NCI-H345 treated with DMSO at 0.1 percent for 48 hours (cell line): ENCODE measurements around the gene MAT2A.
"Not testable (repeated sequence)": the region's sequence is repeated elsewhere in the genome, so short reads cannot be mapped to it uniquely, and the experiment has no call there.

Source experiments
- DNase-seq: peaks from one replicate; lab custom pipeline; 2025; ENCODE audit not compliant: unreplicated experiment; lab: John Stamatoyannopoulos, UW

MAT2A gene

DNA sequence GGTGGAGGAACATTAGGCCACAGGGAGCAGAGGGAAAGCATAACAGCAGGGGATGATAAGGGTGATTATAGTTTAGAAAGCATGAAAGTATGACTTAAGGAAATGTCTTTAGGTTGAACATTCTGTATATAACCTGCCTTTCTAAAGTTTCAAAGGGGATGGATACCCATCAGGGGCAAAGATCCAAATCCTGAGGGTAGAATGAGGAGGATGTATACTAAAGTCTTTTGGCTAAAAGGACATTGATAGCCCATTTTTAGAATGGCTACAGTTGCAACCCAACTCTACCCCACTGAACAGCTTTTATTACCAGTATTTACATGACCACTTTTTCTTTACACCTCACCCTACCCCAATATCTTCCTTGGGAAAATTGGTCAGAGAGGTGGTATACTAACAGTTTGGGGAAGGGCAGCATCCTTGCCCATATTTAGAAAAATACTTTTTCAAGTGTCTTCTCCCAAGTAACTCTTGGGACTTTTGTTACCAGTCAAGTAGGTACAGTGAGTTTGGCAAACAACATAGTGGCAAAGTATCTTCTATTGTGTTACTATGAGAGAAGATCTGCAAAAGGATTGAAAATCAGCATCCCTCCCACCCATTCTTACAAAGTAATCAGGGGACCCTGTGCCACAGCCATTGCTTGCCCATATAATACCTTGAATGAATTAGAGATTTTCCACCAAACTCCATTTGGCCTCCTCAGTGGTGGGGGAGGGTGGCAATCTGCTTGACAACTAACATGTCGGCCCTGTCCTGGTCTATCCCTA is 8.3 kb downstream of the MAT2A start:
- DNase-seq, result no peak

DNA sequence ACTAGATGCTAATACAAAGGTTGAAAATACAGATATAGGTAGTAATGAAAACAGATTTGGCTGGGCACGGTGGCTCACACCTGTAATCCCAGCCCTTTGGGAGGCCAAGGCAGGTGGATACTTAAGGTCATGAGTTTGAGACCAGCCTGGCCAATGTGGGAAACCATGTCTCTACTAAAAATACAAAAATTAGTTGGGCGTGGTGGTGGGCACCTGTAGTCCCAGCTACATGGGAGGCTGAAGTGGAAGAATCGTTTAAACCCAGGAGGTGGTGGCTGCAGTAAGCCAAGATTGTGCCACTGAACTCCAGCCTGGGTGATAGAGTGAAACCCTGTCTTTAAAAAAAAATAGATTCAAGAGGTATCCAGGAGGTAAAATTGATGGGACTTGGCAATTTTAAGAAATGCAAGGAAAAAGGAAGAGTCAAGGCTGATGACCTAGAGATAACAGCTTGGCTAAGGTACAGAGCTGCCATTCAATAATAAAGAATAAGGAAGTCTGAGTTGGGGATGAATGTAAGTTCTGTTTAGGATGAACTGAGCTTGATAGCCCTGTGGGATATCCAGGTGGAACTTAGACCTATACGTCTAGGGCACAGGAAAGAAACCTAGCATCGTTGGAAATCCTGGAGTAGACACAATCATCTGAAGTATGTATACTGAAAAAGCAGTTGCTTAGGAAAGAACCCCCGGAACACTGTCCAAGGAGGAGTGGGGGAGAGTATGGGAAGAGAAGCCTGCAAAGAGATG is 9.1 kb downstream of the MAT2A start:
- no peak for DNase-seq

DNA sequence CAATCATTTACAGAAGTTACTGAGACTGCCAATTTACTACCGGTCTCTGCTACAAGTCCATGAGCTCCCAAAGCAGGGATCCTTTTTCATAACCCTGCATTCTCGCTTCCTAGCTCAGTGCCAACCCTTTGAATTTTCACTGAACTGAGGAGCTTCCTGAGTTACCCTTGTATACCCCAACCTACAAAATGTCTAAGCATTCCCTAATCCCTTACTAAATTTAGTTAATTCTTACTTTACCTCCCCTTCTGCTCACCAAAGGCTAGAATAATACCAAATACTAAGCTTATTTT is 9.6 kb downstream of the MAT2A start:
- no peak for DNase-seq

DNA sequence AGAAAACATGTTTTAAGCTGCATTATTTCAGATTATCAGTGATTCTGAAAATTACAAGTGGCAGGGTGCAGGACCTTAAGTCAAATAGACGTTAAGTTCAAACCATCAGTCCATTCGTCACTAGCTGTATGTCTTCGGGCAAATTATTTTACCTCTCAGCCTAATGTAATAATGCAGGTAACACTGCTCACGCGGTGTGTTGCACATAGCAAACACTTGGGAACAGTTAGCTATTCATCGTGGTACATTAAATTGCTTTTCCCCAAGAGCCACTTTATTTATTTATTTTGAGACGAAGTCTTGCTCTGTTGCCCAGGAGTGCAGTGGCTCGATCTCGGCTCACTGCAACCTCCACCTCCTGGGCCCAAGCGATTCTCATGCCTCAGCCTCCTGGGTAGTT is 10.1 kb downstream of the MAT2A start:
- DNase-seq, result no peak

DNA sequence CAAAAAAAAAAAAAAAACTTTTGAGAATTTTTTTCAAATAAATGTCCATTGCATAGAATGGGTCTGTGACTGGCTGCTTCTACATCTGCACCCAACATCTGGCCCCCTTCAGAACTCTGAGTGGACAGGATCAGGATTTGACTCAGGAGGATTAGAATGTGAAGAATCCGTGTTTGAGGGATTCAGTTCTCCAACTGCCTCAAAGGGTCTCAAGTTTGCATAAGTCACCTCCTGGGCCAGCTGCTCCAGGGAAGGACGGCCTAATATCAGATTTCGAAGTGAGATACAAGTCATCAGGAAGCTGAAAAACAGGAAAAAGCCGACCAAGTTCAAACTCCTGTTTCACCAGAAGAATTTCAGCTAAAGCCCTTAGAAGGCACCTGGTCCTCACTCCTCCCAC is 10.9 kb downstream of the MAT2A start:
- DNase-seq, result no peak

DNA sequence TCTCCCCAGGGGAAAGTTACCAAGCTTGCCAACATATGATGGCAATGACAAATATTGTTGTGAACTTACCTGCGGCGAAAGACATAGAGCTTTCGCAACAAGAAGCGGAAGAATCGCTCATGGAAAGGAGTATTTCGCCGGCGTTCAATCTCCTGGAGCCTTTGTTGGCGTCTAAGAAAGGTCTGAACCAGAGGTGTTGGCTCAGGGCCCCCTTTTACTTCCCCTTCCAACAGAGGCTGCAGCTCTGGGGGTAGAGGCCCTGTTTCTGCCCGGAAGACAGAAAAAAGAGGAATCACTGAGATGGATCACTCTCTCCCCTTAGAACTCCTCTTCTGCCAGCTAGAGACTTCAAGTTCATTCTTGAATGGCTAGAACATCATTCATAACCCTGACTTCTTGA is 11.5 kb downstream of the MAT2A start:
- DNase-seq, result no peak

DNA sequence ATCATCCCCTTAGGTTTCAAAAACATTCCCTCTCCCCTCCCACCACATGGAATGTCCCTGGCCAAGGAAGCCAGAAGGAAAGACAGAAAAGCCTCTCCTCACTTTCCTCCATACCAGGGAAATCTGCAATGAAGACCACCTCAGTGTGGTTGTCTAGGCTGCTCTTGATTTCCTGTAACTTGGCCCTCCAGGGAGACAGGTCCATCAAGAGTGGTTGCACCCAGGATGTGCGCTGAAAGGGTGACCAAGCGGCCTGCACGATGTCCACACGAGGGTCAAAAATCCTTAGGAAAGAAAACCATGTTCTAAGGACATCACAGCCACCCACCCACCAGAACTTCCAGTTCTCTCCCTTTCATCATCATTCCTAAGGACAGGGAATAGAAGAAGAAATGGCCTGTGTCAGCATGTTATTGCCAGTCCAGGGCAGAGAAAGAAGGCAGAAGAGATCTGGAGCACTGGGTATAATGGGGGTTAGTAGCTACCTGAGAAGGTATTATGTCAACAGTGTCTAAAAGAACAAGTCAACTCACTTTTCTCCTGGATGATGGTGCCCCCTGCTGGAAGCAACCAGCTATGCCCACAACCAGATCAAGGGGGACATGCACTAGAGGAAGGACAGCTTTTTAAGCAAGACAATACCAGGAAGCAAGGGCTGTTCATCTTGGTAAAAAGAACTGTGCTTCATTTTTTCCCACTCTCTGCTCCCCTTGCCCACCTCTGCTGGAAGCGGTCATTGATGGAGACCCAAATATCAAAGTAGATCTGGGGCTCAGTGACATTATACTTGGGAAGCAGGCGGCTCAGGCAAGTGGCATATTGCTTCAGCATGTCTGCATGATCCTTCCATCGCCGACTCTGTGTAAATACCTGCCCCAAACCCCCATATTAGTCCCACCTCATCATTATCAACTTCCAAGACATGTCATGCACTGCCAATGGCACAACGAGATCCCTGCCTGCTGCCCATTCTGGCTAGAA is 13.0 kb downstream of the MAT2A start:
- DNase-seq, result peak; percentile 53

DNA sequence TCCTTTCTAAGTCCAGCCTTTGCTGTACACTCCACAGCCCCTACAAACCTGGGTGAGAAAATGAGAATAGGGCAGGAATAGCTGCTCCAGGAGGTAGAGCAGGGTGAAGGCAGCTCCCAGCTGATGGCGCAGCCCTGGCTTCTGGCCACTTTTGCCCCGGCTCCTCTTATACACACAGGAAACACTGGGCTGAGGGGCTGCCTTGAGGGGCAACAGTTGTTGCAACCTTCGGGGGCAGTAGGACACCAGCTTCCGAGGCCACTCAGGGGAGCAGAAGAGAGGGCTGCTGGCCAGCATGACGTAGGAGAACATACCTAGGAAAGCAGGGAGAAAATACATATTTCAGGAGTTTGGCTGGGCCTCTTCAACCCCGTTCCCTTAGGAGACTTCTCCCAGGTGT is 14.2 kb downstream of the MAT2A start:
- no peak for DNase-seq

DNA sequence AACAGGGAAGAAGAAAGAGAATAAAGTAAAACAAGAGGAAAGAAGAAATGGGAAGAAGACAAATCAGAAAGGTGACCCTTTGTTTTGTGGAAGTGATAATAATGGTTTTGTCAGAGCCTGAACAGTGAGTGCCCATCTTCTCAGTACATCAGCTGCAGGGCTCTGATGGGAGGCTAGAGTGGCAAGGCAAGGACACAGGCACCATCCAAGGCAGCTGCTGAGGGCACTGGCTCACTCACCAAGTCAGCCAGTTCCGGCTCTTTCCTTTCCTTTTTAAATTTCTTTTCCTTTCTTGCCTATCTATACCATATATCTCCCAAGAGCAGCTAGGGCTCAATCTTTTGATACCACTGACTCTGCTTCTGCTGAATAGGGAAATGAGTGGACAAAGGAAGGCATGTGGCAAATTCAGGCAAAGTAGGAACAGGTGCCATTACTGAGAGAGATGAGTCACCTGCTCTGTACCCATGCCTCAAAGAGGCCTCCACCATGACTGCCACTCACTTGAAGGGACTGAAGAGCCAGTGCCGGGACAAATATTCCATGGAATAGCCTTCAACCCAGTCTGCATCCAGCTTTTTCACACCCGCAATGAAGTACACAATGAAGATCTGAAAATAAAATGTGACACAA is 16.1 kb downstream of the MAT2A start:
- no peak for DNase-seq

DNA sequence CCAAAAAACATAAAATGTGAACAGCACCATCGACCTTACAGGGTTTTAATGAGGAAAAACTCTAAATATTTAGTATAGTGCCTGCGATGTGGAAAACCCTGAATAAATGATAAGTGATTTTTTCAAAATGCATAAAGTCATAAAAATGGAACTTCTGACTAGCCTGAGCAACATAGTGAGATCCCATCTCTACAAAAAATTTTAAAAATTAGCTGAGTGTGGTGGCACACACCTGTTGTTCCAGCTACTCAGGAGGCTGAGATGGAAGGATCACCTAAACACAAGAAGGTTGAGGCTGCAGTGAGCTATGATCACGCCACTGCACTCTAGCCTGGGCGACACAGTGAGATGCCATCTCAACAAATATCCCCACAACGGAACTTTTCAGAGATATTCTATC is 18.2 kb downstream of the MAT2A start:
- no peak for DNase-seq

DNA sequence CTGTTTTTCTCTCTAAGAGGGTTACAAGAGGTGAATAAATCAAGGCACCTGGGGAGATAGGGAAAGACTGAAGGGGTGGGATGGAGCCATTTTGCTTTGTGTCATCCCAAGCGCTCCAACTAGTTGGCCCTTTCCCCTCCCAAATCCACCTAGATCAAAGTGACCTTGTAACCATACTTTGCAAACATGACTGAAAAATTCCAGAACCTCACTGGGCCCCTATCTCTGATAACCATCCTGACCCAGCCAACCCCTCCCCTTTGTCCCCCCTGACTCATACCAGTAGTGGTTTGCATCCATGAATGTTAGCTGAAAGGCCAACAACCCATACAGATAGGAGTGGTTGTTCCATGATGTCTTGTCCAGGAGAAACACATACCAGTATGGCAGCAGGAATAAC is 19.2 kb downstream of the MAT2A start:
- DNase-seq, result no peak

DNA sequence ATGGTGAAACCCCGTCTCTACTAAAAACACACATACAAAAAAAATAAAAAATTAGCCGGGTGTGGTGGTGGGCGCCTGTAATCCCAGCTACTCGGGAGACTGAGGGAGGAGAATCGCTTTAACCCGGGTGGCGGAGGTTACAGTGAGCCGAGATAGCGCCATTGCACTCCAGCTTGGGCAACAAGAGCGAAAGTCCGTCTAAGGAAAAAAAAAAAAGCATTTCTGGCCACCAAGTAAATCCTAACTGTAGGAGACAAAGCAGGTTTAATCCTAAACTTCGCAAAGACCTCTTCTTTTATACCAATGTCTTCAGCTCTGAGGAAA is 21.4 kb downstream of the MAT2A start:
- not testable (repeated sequence) for DNase-seq

DNA sequence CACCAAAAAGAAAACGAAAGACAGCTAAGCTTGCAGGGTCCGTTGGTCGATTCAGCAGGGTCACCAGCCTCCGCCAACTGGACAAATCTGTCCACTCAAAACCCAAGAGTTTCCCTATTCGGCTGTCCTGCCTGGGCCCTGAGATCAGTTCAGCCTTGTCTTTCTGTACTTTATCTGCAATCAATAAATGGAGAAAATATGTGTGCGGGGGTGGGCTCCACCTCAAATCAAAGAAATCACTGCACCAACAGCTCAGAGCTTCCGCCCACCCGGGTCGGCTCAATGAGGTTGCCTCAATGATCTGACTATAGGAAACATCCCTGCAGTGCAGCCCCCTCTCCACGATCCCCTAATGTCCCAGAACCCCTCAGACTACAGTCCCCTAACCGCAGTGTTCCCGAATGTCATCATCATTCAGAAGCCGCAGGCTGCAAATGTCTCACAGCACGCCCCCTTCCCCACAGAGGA is 21.9 kb downstream of the MAT2A start:
- no peak for DNase-seq

DNA sequence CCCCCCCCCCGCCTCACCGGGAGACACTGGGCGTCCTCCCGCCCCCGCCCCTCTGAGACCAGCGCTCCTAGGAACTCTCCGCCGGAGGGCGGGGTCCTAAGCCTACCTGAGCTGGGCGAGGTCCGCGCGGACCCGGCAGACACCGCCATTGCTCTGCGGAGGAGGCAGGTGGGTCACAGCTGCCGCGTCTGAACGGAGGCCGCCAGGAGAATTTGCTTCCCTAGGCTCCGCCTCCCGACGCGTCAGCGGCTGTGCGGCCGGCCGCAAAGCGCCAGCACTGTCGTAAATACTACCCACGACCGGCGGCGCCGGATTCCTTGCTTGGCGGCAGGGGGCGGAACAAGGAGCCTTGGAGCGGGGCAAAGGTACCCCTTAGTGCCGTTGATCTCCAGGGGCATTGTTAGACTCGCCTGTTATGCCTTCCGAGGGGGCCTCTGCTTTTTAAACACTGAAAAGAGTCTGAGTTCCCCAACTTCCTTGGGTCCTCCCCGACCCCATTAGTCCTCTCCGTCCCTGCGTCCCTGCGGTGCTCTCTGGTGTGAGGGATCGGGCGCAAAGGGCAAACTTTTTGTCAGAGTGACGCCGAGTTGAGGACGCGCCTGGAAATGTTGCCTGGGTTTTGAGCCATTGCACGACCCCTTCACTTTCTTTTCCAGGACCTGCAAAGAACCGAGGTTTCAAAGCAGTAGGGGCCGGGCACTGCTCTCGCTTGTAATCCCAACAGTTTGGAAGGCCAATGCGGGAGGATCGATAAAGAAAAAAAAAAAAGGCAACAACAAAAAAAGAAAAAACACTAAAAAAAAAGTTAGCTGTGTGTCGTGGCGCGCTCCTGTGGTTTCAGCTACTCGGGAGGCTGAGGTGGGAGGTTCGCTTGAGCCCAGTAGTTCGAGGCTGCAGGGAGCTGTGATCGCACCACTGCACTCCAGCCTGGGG is 22.6 kb downstream of the MAT2A start, which contains the start of gene GGCX:
Gene GGCX (minus strand): TSS at position 214 of the 933 bp plus-strand sequence. CDS start 65 bp downstream, at position 149.
- DNase-seq, result peak; percentile 86

DNA sequence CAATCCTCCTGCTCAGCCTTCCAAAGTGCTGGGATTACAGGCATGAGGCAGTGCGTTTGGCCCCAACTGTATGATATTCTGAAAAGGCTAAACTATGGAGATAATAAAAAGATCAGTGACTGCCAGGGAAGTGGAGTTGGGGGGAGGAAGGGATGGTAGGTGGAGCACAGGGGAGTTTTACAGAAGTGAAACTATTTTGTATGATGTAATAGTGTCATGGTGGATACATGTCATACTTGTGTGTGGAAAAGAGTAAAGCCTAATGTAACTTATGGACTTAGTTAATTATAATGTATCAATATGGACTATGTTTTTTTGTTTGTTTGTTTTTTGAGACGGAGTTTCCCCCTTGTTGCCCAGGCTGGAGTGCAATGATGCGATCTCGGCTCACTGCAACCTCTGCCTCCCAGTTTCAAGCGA is 25.2 kb downstream of the MAT2A start:
- DNase-seq, result no peak

DNA sequence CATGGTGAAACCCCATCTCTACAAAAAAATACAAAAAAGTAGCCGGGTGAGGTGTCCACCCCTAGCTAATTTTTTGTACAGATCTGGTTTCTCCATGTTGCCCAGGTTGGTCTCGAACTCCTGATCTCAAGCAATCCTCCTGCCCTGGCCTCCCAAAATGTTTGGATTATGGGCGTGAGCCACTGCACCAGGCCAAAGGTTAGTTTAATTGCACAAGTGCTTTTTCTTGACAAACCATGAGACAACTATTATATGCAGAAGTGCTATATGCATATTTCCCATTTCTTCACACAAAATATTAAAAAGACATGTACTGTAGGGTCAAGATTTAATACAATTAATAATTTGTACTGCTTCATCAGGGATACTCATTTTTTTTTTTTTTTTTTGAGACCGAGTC is 27.3 kb downstream of the MAT2A start:
- DNase-seq, result no peak

DNA sequence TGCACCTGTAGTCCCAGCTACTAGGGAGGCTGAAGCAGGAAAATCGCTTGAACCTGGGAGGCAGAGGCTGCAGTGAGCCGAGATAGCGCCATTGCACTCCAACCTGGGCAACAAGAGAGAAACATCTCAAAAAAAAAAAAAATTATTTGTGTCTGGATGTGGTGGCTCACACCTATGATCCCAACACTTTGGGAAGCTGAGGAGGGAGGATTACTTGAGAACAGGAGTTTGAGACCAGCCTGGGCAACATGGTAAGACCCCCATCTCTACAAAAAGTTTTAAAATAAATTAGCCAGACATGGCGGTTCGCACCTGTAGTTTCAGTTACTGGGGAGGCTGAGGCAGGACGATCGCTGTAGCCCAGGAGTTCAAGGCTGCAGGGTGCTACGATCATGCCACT is 36.8 kb downstream of the MAT2A start:
- DNase-seq, result no peak

DNA sequence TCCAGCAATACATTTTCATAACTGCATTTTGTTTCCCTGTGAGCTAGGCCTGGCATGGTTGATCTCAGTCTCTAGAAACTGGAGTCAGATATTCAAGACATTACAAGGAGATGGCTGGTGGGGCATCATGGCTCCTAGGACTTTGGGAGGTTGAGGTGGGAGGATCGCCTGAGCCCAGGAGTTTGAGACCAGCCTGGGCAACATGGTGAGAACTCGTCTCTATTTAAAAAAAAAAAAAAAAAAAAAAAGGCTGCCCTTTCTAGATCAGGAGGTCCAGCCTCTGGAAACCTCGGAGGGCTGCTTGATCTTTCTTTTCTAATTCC is 38.1 kb downstream of the MAT2A start:
- no peak for DNase-seq

DNA sequence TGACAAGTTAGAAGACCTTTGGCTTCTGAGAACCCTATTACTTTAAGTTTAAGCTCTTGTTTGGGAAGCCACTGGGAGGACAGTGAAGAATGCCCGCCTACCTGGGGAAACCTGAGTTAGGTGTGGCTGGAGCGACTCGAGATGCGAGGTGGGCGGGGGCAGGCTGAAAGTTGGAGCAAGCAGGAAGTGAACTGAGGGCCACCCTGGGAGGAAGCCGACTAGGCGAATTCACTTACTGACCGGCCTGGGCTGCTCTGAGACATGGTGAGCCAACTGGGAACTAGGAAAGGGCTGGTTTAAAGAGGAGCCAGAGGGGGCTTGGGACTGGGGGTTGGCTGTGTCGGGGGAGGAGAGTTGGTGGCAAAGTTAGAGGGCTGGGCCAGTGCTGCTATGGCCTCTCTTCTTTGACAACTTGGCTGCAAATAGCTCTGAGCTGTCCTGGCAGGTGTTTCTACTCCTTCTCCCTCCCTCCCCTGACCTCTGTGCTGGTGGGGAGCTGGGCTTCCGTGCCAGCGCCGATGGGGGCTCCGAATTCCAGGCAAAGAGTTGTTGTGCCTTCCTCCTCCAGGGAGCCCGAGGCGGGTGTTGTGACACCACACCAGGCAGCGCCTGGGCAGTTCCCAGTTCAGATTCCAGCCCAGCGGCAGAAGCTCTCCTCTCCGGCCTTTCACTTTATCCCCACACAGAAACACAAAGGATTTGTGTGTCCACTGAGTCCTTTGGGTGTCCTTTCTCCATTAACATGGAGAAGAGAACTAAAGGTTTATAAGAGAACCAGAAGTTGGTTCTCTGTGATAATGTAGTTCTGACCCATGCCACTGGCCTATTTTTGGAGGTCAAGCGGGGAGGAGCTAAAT is 38.6 kb downstream of the MAT2A start, which contains the start of gene VAMP8:
Gene VAMP8 (plus strand): TSS at position 201 of the 857 bp plus-strand sequence. CDS start 61 bp downstream, at position 262.
- no peak for DNase-seq
